NCI-H1092 (cell line): ENCODE data around the gene KPNA4.
"Not testable (repeated sequence)": the region's sequence is repeated elsewhere in the genome, so short reads cannot be mapped to it uniquely, and the experiment has no call there.

Source experiments
- DNase-seq: peaks from one replicate; lab custom pipeline; 2025; lab: John Stamatoyannopoulos, UW

The KPNA4 gene

DNA sequence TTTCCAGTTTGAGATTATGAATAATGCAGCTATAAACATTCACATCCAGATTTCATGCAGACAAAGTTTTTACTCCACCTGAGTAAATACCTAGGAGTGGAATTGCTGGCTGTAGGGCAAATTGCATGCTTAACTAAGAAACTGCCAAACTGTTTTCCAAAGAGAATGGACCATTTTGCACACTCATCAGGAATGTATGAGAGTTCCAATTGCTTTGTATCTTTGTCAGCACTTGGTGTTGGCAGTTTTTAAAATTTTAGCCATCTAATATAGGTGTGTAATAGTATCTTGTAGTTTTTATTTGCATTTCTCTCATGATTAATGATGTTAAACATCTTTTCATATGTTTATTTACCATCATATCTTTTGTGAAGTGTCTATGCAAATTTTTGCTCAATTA is 75.2 kb downstream of the KPNA4 start:
- DNase-seq = no peak

GRCh38 chr3:160486459-160486869 is 78.9 kb downstream of the KPNA4 start:
- peak; percentile 37 for DNase-seq

GRCh38 chr3:160482796-160483195 is 82.6 kb downstream of the KPNA4 start:
- no peak for DNase-seq

DNA sequence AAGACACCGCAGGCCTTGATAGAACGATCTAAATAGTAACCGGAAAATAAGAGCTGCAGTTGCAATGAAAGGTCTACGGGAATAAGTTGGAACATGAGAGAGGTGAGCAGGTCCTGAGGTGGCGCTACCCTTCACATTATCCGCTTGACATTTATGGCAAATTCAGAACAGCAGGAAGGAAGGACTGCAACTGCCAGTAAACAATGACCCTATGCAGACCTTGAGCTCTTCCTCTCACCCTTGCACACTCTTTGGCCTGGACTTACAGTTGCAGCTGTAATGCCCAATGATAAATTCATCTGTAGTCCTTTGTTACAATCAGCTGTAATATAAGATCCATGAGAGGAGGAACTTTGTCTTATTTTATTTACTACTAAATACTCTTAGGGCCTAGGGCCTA is 83.5 kb downstream of the KPNA4 start:
- DNase-seq = no peak

GRCh38 chr3:160480931-160481330 is 84.4 kb downstream of the KPNA4 start:
- DNase-seq = no peak

GRCh38 chr3:160479376-160479775 is 86.0 kb downstream of the KPNA4 start:
- no peak for DNase-seq

DNA sequence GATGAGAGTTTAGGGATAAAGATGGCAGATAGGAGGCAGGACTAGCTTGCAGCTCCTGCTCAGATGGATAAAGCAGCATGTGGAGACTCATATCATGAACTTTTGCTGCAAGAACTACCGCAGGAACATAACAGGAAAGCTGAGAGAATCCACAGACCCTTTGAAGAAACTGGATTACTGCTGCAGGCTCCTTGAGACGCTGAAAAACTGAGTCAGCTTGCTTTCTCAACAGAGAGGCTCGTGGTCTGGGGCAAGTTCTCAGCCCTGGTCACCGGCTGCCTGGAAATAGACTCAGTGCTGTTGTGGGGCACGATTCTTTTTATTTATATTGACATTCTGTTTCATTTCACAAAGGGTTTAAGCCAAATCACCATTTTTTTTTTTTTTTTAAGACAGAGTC is 87.0 kb downstream of the KPNA4 start:
- no peak for DNase-seq

DNA sequence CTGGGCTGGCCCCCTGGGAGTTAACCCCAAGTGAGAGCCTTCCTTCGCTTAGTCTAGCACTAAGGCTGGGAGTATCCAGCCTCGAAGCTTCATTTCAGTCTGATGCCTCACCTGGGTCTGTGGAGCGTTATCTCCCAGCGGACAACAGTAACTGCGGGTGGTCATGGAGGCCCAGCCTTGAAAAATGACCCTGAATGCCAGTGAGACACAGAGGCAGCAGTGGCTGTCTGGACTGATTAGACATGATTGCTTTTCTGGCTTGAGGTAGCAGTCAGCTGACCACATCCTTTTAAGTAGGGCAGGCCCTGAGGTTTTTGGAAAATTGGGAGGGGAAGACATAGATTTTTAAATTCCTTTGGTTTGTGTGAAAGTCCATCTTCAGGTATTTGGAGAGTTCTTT is 87.6 kb downstream of the KPNA4 start:
- no peak for DNase-seq

DNA sequence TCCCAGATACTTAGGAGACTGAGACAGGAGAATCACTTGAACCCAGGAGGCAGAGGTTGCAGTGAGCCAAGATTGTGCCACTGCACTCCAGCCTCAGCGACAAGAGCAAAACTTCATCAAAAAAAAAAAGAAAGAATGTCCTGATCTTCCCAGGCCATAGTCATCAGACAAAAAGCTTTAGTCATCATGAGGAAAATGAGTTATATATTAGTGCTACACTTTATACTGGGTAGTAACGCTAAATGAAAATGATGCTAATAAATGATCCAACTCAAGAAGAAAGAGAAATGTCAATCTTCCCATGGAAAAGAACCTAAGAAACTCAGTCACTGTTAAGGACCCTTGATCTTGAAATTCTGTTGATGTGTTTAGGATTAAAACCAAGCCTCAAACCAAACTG is 89.5 kb downstream of the KPNA4 start:
- no peak for DNase-seq

GRCh38 chr3:160475153-160475552 is 90.2 kb downstream of the KPNA4 start:
- no peak for DNase-seq

DNA sequence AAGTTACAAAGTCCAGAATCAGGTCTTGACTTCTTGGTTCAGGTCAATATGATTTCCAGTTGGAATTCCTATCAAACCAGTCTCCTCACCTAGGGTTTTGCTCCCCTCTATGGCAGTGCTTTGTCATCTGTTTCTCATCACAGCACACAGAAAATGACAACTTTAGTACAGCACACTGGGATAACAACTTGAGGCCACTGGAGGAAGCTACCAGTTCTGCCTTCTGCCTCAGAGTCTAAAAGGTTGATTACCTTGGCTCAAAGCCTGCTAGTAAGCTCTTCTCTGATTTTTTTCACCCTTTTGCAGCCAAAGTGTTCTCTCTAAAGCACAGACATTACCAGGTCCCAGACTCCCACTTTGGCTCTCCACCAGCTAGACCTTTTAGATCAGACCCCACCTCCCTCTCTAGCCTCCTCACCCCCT is 90.9 kb downstream of the KPNA4 start:
- DNase-seq = no peak

- no peak for DNase-seq
Measured at GRCh38 chr3:160473978-160474377, 91.4 kb downstream of the KPNA4 start.

DNA sequence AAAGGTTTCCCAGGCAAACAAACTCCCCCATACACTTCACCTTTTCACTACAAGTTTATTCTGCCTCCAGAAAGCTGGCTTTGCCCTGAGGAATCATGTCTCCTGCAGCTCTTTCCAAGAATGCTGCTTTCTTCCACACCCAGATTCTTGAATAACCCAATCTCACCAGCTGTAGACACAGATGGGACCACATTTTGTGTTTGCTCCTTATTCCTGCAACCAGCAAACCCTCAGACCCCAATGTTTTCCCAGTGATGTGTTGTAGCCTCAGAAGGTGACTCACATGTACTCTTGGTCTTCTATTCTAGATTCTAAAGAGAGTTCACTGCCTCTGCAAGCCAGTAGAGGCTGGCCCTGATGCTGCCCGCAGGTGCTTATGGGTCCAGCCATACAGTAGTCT is 92.2 kb downstream of the KPNA4 start:
- DNase-seq = no peak

GRCh38 chr3:160472344-160472743 is 93.0 kb downstream of the KPNA4 start:
- no peak for DNase-seq

DNA sequence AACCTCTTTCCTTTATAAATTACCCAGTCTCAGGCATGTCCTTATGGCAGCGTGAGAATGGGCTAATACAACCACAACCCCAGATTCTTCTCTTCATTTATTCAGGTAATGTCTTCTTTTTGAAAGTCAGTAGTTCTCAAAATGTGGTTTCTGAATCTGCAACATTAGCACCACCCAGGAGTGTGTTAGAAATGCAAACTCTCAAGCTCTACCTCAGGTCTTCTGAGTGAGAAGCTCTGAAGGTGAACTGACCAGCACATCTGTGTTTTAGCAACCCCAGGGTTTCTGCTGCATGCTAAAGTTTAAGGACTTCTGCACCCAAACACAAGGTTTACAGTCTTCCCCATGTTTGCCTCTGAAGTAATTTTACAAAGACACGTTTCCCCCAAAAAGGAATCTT is 93.5 kb downstream of the KPNA4 start:
- no peak for DNase-seq

GRCh38 chr3:160470181-160470580 is 95.2 kb downstream of the KPNA4 start:
- no peak for DNase-seq

GRCh38 chr3:160464971-160465370 is 100.4 kb downstream of the KPNA4 start:
- no peak for DNase-seq

DNA sequence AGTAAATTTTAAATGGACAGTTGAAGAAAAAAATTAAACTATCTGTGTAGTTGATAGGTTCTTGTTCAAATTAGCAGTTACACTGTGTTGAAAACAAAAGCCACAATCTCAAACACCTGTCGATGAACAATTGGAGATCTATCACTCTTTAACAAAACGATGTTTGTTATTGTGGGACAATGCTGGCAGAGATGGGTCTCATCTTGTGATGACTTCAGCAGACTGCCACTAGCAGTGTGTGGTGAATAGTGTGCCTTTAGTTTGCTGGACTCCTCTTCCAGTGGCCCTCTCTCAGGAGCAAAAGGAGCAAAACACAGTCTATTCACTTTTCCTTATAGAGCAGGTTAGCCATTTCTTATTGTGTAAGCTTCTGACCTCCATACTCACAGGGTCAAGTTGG is 101.0 kb downstream of the KPNA4 start:
- no peak for DNase-seq

DNA sequence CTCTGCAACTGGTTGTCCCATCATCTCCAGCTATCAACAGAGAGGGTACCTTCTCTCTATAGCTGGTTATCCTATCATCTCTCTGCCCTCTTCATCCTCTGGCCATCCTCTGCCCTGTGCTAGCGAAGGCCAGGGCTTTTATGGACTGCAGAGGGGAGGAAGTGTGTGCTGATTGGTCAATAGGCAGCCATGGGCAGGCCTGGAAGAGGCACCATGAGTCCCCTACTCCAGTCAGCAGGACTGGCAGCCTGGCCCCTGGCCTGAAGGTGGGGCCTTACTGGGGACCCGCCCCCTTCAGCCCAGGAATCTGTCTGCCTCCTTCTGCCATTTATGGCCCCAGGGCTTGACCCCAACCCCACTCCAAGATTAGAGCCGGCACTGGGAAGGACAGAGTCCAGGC is 105.3 kb downstream of the KPNA4 start:
- DNase-seq = no peak

GRCh38 chr3:160459450-160459970 is 105.9 kb downstream of the KPNA4 start:
- no peak for DNase-seq

DNA sequence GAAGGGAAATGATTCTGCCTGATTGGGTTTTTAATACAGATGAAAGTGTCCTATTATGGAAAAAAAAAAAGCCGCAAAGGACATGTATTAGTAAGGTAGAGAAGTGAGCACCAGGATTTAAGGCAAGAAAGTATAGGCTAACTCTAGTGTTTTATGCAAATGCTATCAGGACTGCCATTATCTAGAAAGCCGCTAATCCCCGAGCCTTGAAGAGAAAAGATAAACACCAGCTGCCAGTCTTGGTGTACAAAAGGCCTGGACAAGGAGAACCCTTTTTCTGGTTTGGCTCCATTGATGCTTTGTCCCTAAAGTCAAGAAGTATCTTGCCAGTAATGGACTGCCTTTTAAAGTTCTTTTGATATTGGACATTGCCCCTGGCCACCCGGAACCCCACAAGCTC is 107.2 kb downstream of the KPNA4 start:
- no peak for DNase-seq

- no peak for DNase-seq
Measured at GRCh38 chr3:160455846-160456245, 109.5 kb downstream of the KPNA4 start.

DNA sequence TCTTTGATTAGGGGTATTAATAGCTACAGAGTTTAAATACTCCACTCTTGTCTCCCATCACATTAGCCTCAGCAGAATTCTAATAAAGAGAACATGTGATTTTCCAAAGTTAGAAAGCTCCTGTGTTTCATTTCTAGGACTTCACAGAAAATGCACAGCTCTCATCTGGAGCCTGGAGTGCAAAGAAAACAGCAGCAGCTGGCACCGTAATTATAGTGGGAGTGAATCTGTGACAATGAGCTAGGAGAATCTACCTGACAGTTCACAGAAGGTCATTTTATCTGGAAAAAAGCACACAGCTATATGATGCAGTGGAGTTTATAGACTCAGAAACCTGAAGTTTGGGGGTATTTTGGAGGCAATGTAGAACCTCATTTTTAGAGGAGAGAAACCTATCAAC is 110.4 kb downstream of the KPNA4 start:
- DNase-seq = no peak

- DNase-seq = not testable (repeated sequence)
Measured at GRCh38 chr3:160452251-160452650, 113.1 kb downstream of the KPNA4 start.

GRCh38 chr3:160451602-160452001 is 113.8 kb downstream of the KPNA4 start:
- DNase-seq = no peak
